MCF 10A (cell line): ENCODE data around the gene SMIM32. TPM values are rescaled to one million over a fixed set of nuclear protein-coding genes. Genes with fewer than 3 reads are reported as not detected.

Source experiments
- BruUV-seq: library from RNA; stranded (reverse); fragments of 400-500 nt; replicated peaks from 2 replicates; lab custom pipeline; 2021; lab: Mats Ljungman, UMichigan
- CTCF ChIA-PET: fragments of 300-600 bp; sonication (Branson Sonifier 250); formaldehyde crosslinking; extraction: SDS; loops from one replicate; lab custom pipeline; 2021; ENCODE audit warnings: antibody characterized with exemption, inconsistent platforms; lab: Yijun Ruan, JAX
- POLR2A ChIA-PET: fragments of 300-600, 350-650 bp; sonication (Branson Sonifier 250); formaldehyde crosslinking; extraction: SDS; loops from one replicate; lab custom pipeline; 2020; ENCODE audit warnings: antibody characterized with exemption, inconsistent platforms; lab: Yijun Ruan, JAX
- DNase-seq: peaks from one replicate; pipeline ENCODE4 v3.0.0-alpha.2; 2018; ENCODE audit not compliant: unreplicated experiment
- H3K27ac Mint-ChIP-seq: one replicate; pipeline ENCODE4 v1.8.0; 2022; ENCODE audit warnings: mild to moderate bottlenecking, low read depth, mixed read lengths; ENCODE audit not compliant: unreplicated experiment
- H3K27me3 Mint-ChIP-seq: one replicate; pipeline ENCODE4 v1.8.0; 2022; ENCODE audit warnings: mixed read lengths; ENCODE audit not compliant: insufficient read depth, unreplicated experiment
- H3K36me3 Mint-ChIP-seq: one replicate; pipeline ENCODE4 v1.8.0; 2022; ENCODE audit warnings: mild to moderate bottlenecking, moderate library complexity, mixed read lengths; ENCODE audit not compliant: insufficient read depth, unreplicated experiment
- H3K4me1 Mint-ChIP-seq: one replicate; pipeline ENCODE4 v1.8.0; 2022; ENCODE audit warnings: mixed read lengths; ENCODE audit not compliant: insufficient read depth, unreplicated experiment
- H3K4me3 Mint-ChIP-seq: one replicate; pipeline ENCODE4 v1.8.0; 2022; ENCODE audit warnings: mild to moderate bottlenecking, moderate library complexity, mixed read lengths; ENCODE audit not compliant: unreplicated experiment
- H3K9me3 Mint-ChIP-seq: one replicate; pipeline ENCODE4 v1.8.0; 2022; ENCODE audit warnings: mixed read lengths; ENCODE audit not compliant: unreplicated experiment
- CTCF ChIP-seq: fragments of 200-600 bp; IDR thresholded peaks from one replicate; pipeline ENCODE4 v1.8.0; 2022; ENCODE audit warnings: antibody characterized with exemption, mild to moderate bottlenecking; ENCODE audit not compliant: unreplicated experiment
- intact Hi-C: fragments of 100-400 bp; cut with micrococcal nuclease; formaldehyde crosslinking; loops from 2 replicates; pipeline ENCODE4 v1.14.1; 2022
- total RNA-seq: library from RNA; stranded (reverse); gene quantifications from 2 replicates; pipeline ENCODE4 v1.2.3, GENCODE V29; 2022

The SMIM32 gene
- total RNA-seq, 1 experiment from 2014 or later: not detected

GRCh38 chr5:136149891-136150290 is 43.1 kb downstream of the SMIM32 start:
- CTCF ChIA-PET: interaction anchor here (0.7 to 1.3 kb wide), 3 partner anchors 13 to 63 kb away, joined by 3 read pairs; no protein-coding TSS in a partner anchor
- BruUV-seq: no TSS peak
- intact Hi-C loops: no loop called here
- DNase-seq: no peak
- TF ChIP-seq CTCF: no peak
- Mint-ChIP-seq H3K9me3 (no peaks in the 10 kb centered on the region), H3K4me1 (peaks cover 47% of the 10 kb centered on the region), H3K27ac (no peak overlapping the region), H3K27me3 (no peaks in the 10 kb centered on the region), H3K4me3 (no peak overlapping the region), H3K36me3 (peaks cover 41% of the 10 kb centered on the region)
- POLR2A ChIA-PET: interaction anchor here (0.7 to 10.4 kb wide), 4 partner anchors 13 to 118 kb away, joined by 3 to 178 read pairs (median 5); partner anchors contain the start of gene SMAD5

GRCh38 chr5:136147632-136148031 is 45.3 kb downstream of the SMIM32 start:
- ChIA-PET CTCF (interaction anchor here (0.6 to 2.7 kb wide), 7 partner anchors 8 to 643 kb away, joined by 3 to 14 read pairs (median 3); no protein-coding TSS in a partner anchor), POLR2A (interaction anchor here (0.7 to 10.4 kb wide), 4 partner anchors 11 to 43 kb away, joined by 3 to 178 read pairs (median 3); partner anchors contain the start of gene SMAD5)
- no peak overlapping the region for H3K4me3 Mint-ChIP-seq
- peaks cover 42% of the 10 kb centered on the region for H3K4me1 Mint-ChIP-seq
- BruUV-seq: no TSS peak
- no peaks in the 10 kb centered on the region for H3K27me3 Mint-ChIP-seq
- no peak for DNase-seq
- peaks cover 19% of the 10 kb centered on the region for H3K36me3 Mint-ChIP-seq
- H3K27ac Mint-ChIP-seq: no peak overlapping the region
- no peaks in the 10 kb centered on the region for H3K9me3 Mint-ChIP-seq
- TF ChIP-seq CTCF: no peak
- intact Hi-C loops: no loop called here

GRCh38 chr5:136146201-136146600 is 46.8 kb downstream of the SMIM32 start:
- Mint-ChIP-seq H3K4me3 (no peak overlapping the region), H3K27me3 (no peaks in the 10 kb centered on the region), H3K36me3 (peaks cover 19% of the 10 kb centered on the region), H3K27ac (no peak overlapping the region), H3K9me3 (no peaks in the 10 kb centered on the region), H3K4me1 (peaks cover 34% of the 10 kb centered on the region)
- intact Hi-C loops: no loop called here
- BruUV-seq: no TSS peak
- no peak for DNase-seq
- no peak for TF ChIP-seq CTCF
- CTCF ChIA-PET: interaction anchor here (0.6 to 2.7 kb wide), 5 partner anchors 10 to 1502 kb away, joined by 3 to 9 read pairs (median 3); no protein-coding TSS in a partner anchor
- POLR2A ChIA-PET: interaction anchor here (0.5 to 10.4 kb wide), 3 partner anchors 9 to 92 kb away, joined by 3 to 178 read pairs (median 3); partner anchors contain the start of gene SMAD5

GRCh38 chr5:136145030-136145429 is 47.9 kb downstream of the SMIM32 start:
- H3K27me3 Mint-ChIP-seq: no peaks in the 10 kb centered on the region
- peaks cover 19% of the 10 kb centered on the region for H3K36me3 Mint-ChIP-seq
- TF ChIP-seq CTCF: no peak
- CTCF ChIA-PET: interaction anchor here (0.8 to 1.9 kb wide), 4 partner anchors 9 to 67 kb away, joined by 3 to 6 read pairs (median 4); no protein-coding TSS in a partner anchor
- POLR2A ChIA-PET: interaction anchor here (0.7 to 10.4 kb wide), 2 partner anchors 8 to 87 kb away, joined by 3 to 178 read pairs; partner anchors contain the start of gene SMAD5
- H3K4me1 Mint-ChIP-seq: peaks cover 25% of the 10 kb centered on the region
- no peak overlapping the region for H3K27ac Mint-ChIP-seq
- H3K4me3 Mint-ChIP-seq: no peak overlapping the region
- no peak for DNase-seq
- BruUV-seq: no TSS peak
- H3K9me3 Mint-ChIP-seq: no peaks in the 10 kb centered on the region
- intact Hi-C loops: no loop called here
